GM23338 (cell line): ENCODE results near the gene ACOX1. TPM values are rescaled to one million over a fixed set of nuclear protein-coding genes. Genes with fewer than 3 reads are reported as not detected.

ENCODE experiments used
- ATAC-seq: fragments of 200-7000 bp; cut with Tn5 transposase; 3 replicates; pipeline ENCODE4 v1.9.1; 2020
- DNase-seq: peaks from one replicate; pipeline ENCODE4 v3.0.0-alpha.2; 2015; ENCODE audit warnings: low spot score
- H2AFZ ChIP-seq: fragments of 200-600 bp; sonication (generic); 2 replicates; pipeline ENCODE4 v1.8.0; 2016; ENCODE audit warnings: antibody characterized with exemption, mild to moderate bottlenecking, moderate library complexity
- H3F3A ChIP-seq: fragments of 200-600 bp; sonication (generic); replicated peaks from 2 replicates; pipeline ENCODE4 v1.8.0; 2017; ENCODE audit warnings: antibody characterized with exemption, mixed run types, low read depth
- H3K27ac ChIP-seq: fragments of 200-600 bp; sonication (generic); 2 replicates; pipeline ENCODE4 v1.6.1; 2016; ENCODE audit warnings: low read depth
- H3K27me3 ChIP-seq: fragments of 200-600 bp; sonication (generic); 2 replicates; pipeline ENCODE4 v1.8.0; 2016; ENCODE audit warnings: mild to moderate bottlenecking, mixed run types, moderate library complexity; ENCODE audit not compliant: insufficient read depth
- H3K36me3 ChIP-seq: fragments of 200-600 bp; sonication (generic); 2 replicates; pipeline ENCODE4 v1.8.0; 2016; ENCODE audit warnings: mild to moderate bottlenecking; ENCODE audit not compliant: insufficient read depth
- H3K4me1 ChIP-seq: fragments of 200-600 bp; sonication (generic); 2 replicates; pipeline ENCODE4 v1.8.0; 2016; ENCODE audit warnings: mild to moderate bottlenecking, moderate library complexity; ENCODE audit not compliant: insufficient read depth
- H3K4me2 ChIP-seq: fragments of 200-600 bp; sonication (generic); 2 replicates; pipeline ENCODE4 v1.7.1; 2017; ENCODE audit warnings: mixed run types
- H3K4me3 ChIP-seq: fragments of 200-600 bp; sonication (generic); 2 replicates; pipeline ENCODE4 v1.6.1; 2016; ENCODE audit warnings: mixed run types
- H3K79me2 ChIP-seq: fragments of 200-600 bp; sonication (generic); replicated peaks from 2 replicates; pipeline ENCODE4 v1.8.0; 2017; ENCODE audit warnings: mild to moderate bottlenecking; ENCODE audit not compliant: insufficient read depth
- H3K9me2 ChIP-seq: fragments of 200-600 bp; sonication (generic); 2 replicates; pipeline ENCODE4 v1.8.0; 2017; ENCODE audit not compliant: insufficient read depth
- H4K20me1 ChIP-seq: fragments of 200-600 bp; sonication (generic); replicated peaks from 2 replicates; pipeline ENCODE4 v1.8.0; 2017; ENCODE audit warnings: mild to moderate bottlenecking; ENCODE audit not compliant: insufficient read depth
- H3K27ac Mint-ChIP-seq: 2 replicates; pipeline ENCODE4 v1.8.0; 2020; ENCODE audit warnings: inconsistent platforms, mild to moderate bottlenecking, moderate library complexity, mixed read lengths
- H3K27me3 Mint-ChIP-seq: 3 replicates; pipeline ENCODE4 v1.8.0; 2022; ENCODE audit warnings: low read depth, mild to moderate bottlenecking, moderate library complexity, mixed read lengths, inconsistent platforms; ENCODE audit not compliant: insufficient read depth, poor library complexity
- H3K36me3 Mint-ChIP-seq: 3 replicates; pipeline ENCODE4 v1.8.0; 2021; ENCODE audit warnings: low read depth, mild to moderate bottlenecking, inconsistent platforms, moderate library complexity, mixed read lengths
- H3K4me1 Mint-ChIP-seq: 3 replicates; pipeline ENCODE4 v1.8.0; 2020; ENCODE audit warnings: mild to moderate bottlenecking, inconsistent platforms, mixed read lengths
- H3K4me3 Mint-ChIP-seq: 3 replicates; pipeline ENCODE4 v1.8.0; 2021; ENCODE audit warnings: moderate library complexity, mild to moderate bottlenecking, inconsistent platforms, mixed read lengths
- H3K9me3 Mint-ChIP-seq: 3 replicates; pipeline ENCODE4 v1.8.0; 2020; ENCODE audit warnings: moderate library complexity, mild to moderate bottlenecking, inconsistent platforms, mixed read lengths
- CREB1 ChIP-seq: fragments of 250-450 bp; sonication (Bioruptor Pico); IDR thresholded peaks from 2 replicates; pipeline ENCODE4 v1.5.0; 2020; ENCODE audit warnings: low read depth, mild to moderate bottlenecking, moderate library complexity
- STAT1 ChIP-seq: IDR thresholded peaks from one replicate; pipeline ENCODE4 v1.6.1; 2016; ENCODE audit warnings: antibody characterized with exemption; ENCODE audit not compliant: unreplicated experiment
- polyA plus RNA-seq: library from polyadenylated mRNA; unstranded; fragments of >200 nt; fragmentation: Nextera tagmentation; extraction: Ambion mirVana; gene quantifications from 2 replicates; pipeline ENCODE4 v1.2.1, GENCODE V29; 2016
- total RNA-seq: library from RNA; depleted of rRNA; stranded (reverse); fragments of >200 nt; shearing (Covaris generic); gene quantifications from 2 replicates; pipeline ENCODE4 v1.2.3, GENCODE V29; 2014
- TF ChIP-seq, protein P1 (sequence below), 2 experiments: fragments of 200-600 bp in 1 of 2; sonication (generic) in 1 of 2; conservative IDR thresholded peaks; 2 replicates each; pipeline versions ENCODE4 v1.5.1 to v1.6.1; 2016 to 2017; ENCODE audit warnings: antibody characterized with exemption in 2 of 2, low read depth in 2 of 2, mild to moderate bottlenecking in 2 of 2, moderate library complexity in 1 of 2
- TF ChIP-seq, protein P2 (sequence below): IDR thresholded peaks from 2 replicates; pipeline ENCODE4 v1.6.1; 2016; ENCODE audit warnings: antibody characterized with exemption
- TF ChIP-seq, protein P3 (sequence below): fragments of 250-450 bp; sonication (Bioruptor Pico); IDR thresholded peaks from 2 replicates; pipeline ENCODE4 v1.5.0; 2020; ENCODE audit warnings: mild to moderate bottlenecking, moderate library complexity

Gene ACOX1
- total and polyA plus RNA-seq, 2 experiments from 2014 or later = 12.8 to 32.9 TPM

DNA sequence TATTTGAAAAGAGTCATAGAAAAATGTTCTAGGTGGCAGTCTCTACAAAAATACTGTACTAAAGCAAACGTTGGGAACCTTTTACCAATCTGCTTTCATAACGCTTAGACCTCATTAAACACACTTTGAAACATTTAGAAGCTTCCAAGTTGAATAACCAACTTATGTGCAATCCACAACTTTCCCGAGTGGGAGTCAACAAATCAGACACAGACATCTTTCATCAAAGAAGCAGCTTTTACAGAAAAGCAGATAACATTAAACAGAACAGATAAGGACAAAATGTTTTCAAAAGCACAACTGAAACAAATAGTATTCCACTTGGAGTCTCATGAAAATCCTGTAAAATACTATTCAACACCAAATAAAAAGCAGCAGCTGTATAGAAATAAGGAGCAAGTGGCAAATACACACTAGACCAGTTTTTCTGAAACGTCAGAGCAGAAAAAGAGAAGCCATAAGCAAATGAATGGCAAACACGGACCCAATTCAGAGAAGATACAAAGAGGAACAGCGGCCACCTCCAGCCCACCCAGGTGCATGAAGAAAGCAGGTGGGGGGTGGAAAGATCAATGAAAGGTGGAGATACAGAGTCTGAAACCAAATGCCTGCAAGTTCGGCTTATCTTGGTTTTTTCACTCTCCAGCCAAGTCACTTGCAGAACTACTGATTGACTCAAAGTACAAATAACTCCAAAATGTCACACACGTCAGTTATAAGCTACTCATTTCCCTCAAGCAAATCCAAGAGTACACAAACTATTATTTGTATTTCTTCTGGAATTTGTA lies 19.7 kb downstream of the ACOX1 start:
- H2AFZ ChIP-seq = no peak overlapping the region
- peaks cover 45% of the 10 kb centered on the region for H3K79me2 ChIP-seq
- no peaks in the 10 kb centered on the region for H3K27me3 Mint-ChIP-seq
- no peaks in the 10 kb centered on the region; the same call in 2 of the 3 replicates for H3K9me3 Mint-ChIP-seq
- H3K4me1 ChIP-seq = peaks cover 29% of the 10 kb centered on the region
- H3F3A ChIP-seq = peaks cover 7% of the 10 kb centered on the region; the same call in 1 of the 2 replicates
- DNase-seq = peak; percentile 70
- H3K27ac ChIP-seq = peak overlapping the region; percentile 61
- peak overlapping the region; percentile 38 for H3K4me3 ChIP-seq
- peak overlapping the region; percentile 69 for H3K27ac Mint-ChIP-seq
- H3K4me2 ChIP-seq = peak overlapping the region; percentile 69
- peaks cover 19% of the 10 kb centered on the region; the same call in 2 of the 3 replicates for H3K36me3 Mint-ChIP-seq
- no peaks in the 10 kb centered on the region for H3K27me3 ChIP-seq
- peak overlapping the region; percentile 43 for H3K4me3 Mint-ChIP-seq
- H3K9me2 ChIP-seq = no peaks in the 10 kb centered on the region
- peaks cover 10% of the 10 kb centered on the region for H3K36me3 ChIP-seq
- peak; percentile 95 for ATAC-seq
- 0 out of 2 replicates have a peak, but pooled peaks cover 4% of the 10 kb centered on the region for H4K20me1 ChIP-seq
- H3K4me1 Mint-ChIP-seq = peaks cover 22% of the 10 kb centered on the region
- TF ChIP-seq CREB1 (0 out of 2 replicates have a peak, but pooled peaks have one; percentile 43), STAT1 (no peak)
- TF ChIP-seq, protein P1, sequence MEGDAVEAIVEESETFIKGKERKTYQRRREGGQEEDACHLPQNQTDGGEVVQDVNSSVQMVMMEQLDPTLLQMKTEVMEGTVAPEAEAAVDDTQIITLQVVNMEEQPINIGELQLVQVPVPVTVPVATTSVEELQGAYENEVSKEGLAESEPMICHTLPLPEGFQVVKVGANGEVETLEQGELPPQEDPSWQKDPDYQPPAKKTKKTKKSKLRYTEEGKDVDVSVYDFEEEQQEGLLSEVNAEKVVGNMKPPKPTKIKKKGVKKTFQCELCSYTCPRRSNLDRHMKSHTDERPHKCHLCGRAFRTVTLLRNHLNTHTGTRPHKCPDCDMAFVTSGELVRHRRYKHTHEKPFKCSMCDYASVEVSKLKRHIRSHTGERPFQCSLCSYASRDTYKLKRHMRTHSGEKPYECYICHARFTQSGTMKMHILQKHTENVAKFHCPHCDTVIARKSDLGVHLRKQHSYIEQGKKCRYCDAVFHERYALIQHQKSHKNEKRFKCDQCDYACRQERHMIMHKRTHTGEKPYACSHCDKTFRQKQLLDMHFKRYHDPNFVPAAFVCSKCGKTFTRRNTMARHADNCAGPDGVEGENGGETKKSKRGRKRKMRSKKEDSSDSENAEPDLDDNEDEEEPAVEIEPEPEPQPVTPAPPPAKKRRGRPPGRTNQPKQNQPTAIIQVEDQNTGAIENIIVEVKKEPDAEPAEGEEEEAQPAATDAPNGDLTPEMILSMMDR (conservative IDR thresholded peaks at IDR 0.05; ENCODE audit: low read depth in 2 of 2) = no peak
- TF ChIP-seq, protein P2, sequence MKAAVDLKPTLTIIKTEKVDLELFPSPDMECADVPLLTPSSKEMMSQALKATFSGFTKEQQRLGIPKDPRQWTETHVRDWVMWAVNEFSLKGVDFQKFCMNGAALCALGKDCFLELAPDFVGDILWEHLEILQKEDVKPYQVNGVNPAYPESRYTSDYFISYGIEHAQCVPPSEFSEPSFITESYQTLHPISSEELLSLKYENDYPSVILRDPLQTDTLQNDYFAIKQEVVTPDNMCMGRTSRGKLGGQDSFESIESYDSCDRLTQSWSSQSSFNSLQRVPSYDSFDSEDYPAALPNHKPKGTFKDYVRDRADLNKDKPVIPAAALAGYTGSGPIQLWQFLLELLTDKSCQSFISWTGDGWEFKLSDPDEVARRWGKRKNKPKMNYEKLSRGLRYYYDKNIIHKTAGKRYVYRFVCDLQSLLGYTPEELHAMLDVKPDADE = no peak
- TF ChIP-seq, protein P3, sequence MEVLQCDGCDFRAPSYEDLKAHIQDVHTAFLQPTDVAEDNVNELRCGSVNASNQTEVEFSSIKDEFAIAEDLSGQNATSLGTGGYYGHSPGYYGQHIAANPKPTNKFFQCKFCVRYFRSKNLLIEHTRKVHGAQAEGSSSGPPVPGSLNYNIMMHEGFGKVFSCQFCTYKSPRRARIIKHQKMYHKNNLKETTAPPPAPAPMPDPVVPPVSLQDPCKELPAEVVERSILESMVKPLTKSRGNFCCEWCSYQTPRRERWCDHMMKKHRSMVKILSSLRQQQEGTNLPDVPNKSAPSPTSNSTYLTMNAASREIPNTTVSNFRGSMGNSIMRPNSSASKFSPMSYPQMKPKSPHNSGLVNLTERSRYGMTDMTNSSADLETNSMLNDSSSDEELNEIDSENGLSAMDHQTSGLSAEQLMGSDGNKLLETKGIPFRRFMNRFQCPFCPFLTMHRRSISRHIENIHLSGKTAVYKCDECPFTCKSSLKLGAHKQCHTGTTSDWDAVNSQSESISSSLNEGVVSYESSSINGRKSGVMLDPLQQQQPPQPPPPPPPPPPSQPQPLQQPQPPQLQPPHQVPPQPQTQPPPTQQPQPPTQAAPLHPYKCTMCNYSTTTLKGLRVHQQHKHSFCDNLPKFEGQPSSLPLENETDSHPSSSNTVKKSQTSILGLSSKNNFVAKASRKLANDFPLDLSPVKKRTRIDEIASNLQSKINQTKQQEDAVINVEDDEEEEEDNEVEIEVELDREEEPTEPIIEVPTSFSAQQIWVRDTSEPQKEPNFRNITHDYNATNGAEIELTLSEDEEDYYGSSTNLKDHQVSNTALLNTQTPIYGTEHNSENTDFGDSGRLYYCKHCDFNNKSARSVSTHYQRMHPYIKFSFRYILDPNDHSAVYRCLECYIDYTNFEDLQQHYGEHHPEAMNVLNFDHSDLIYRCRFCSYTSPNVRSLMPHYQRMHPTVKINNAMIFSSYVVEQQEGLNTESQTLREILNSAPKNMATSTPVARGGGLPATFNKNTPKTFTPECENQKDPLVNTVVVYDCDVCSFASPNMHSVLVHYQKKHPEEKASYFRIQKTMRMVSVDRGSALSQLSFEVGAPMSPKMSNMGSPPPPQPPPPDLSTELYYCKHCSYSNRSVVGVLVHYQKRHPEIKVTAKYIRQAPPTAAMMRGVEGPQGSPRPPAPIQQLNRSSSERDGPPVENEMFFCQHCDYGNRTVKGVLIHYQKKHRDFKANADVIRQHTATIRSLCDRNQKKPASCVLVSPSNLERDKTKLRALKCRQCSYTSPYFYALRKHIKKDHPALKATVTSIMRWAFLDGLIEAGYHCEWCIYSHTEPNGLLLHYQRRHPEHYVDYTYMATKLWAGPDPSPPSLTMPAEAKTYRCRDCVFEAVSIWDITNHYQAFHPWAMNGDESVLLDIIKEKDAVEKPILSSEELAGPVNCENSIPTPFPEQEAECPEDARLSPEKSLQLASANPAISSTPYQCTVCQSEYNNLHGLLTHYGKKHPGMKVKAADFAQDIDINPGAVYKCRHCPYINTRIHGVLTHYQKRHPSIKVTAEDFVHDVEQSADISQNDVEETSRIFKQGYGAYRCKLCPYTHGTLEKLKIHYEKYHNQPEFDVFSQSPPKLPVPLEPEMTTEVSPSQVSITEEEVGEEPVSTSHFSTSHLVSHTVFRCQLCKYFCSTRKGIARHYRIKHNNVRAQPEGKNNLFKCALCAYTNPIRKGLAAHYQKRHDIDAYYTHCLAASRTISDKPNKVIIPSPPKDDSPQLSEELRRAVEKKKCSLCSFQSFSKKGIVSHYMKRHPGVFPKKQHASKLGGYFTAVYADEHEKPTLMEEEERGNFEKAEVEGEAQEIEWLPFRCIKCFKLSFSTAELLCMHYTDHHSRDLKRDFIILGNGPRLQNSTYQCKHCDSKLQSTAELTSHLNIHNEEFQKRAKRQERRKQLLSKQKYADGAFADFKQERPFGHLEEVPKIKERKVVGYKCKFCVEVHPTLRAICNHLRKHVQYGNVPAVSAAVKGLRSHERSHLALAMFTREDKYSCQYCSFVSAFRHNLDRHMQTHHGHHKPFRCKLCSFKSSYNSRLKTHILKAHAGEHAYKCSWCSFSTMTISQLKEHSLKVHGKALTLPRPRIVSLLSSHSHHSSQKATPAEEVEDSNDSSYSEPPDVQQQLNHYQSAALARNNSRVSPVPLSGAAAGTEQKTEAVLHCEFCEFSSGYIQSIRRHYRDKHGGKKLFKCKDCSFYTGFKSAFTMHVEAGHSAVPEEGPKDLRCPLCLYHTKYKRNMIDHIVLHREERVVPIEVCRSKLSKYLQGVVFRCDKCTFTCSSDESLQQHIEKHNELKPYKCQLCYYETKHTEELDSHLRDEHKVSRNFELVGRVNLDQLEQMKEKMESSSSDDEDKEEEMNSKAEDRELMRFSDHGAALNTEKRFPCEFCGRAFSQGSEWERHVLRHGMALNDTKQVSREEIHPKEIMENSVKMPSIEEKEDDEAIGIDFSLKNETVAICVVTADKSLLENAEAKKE (CRISPR knock-in tag) = peak; percentile 74; the same call in 1 of the 2 replicates
